LNCAP (cell line): Measurements from ENCODE around the gene DEXI.

Experiments used
- CTCF ChIP-seq: fragments of 450-650 bp; IDR thresholded peaks from 2 replicates; pipeline ENCODE4 v1.5.1; 2017; ENCODE audit warnings: mild to moderate bottlenecking

DEXI gene

DNA sequence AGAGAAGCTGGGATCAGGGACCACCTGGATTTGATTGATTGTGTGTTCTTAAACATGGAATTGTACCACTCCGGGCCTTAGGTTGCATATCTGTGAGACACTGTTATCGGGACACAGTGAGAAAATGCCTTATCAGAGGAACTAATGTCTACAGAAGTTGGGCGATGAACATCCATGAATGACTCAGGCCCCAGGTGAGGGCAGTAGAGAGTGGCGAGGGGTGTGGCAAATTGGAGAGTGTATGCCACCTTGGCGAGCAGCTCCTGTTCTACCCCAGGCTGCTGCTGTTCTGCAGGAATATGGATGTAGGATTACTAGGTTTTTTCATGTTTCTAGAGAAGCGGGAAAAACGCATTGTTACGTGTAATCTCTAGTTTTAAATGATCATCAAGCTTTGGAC is 40.9 kb upstream of the DEXI start:
- peak; percentile 25; the same call in 1 of the 2 replicates for TF ChIP-seq CTCF

- no peak for TF ChIP-seq CTCF
Measured at GRCh38 chr16:10982465-10983150, 40.3 kb upstream of the DEXI start.

DNA sequence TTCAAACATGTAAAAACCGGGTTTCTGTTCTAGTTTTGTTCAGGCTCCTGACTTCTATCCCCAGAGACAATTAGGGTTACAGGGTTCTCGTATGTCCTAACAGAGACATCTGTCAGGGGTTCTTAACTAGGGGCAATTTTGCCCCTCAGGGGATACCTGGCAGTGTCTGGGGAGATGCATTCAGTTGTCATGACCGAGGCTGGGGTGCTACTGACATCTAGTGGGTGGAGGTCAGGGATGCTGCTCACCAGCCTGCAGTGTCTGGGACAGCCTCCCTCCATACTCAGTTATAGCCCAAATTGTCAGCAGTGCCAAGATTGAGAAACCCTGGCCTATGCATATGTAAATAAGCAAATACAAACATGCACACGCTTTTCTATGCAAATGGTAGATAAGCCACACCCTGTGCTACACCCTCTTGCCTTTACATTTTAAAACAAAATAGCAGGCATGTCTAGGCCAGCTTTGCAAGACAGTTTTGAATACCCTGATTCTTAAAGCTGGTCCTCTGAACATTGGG is 39.5 kb upstream of the DEXI start:
- peak; percentile 66 for TF ChIP-seq CTCF

GRCh38 chr16:10980813-10981212 is 38.5 kb upstream of the DEXI start:
- TF ChIP-seq CTCF = no peak

GRCh38 chr16:10979717-10980601 is 37.7 kb upstream of the DEXI start:
- TF ChIP-seq CTCF = no peak

DNA sequence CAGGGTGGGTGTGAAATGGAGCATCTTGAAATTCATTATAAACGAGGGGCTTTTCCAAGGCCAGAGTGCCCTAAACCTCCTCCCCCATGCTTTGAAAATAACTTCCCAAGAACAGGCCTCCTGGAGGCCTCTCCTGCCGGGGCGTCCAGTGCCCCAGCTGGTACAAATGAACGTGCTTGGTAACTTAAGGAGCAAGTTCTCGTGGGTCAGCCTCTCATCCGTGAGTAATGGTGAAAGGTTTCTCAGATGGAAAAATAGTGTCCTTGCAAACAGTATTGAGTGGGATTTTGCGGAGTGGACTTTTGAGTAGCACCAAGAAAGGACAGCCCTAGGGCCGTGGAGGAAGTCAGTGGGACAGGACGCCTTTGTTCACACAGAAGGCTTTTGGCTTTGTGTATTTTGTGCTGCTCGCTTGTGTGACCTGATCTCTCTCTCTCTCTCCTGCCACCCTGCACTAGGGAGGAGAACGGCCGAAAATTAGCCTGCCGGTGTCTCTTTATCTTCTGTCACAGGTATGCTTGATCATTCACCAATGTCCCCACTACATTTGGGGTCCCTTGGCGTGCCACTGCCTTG is 36.7 kb upstream of the DEXI start:
- no peak for TF ChIP-seq CTCF

GRCh38 chr16:10978124-10978523 is 35.9 kb upstream of the DEXI start:
- no peak for TF ChIP-seq CTCF
